Endothelial cell of umbilical vein (primary cell): Measurements from ENCODE around the gene SPRED2. TPM values are rescaled to one million over a fixed set of nuclear protein-coding genes. Genes with fewer than 3 reads are reported as not detected.

ENCODE experiments used
- BruUV-seq: library from RNA; stranded (reverse); fragments of 400-500 nt; replicated peaks from 2 replicates; lab custom pipeline; 2021; lab: Mats Ljungman, UMichigan
- CTCF ChIA-PET: fragments of 300-600, 350-600 bp; sonication (Branson Sonifier 250); formaldehyde crosslinking; loops from one replicate; lab custom pipeline; 2021; ENCODE audit warnings: antibody characterized with exemption, inconsistent platforms; lab: Charles Lee
- POLR2A ChIA-PET: fragments of 300-600, 350-600 bp; sonication (Branson Sonifier 250); formaldehyde crosslinking; loops from one replicate; lab custom pipeline; 2021; ENCODE audit warnings: antibody characterized with exemption, inconsistent platforms; lab: Charles Lee
- DNase-seq: peaks from one replicate; pipeline ENCODE4 v3.0.0-alpha.2; 2011; ENCODE audit warnings: low read depth, low spot score
- FAIRE-seq: peaks from 2 replicates; lab custom pipeline; 2011; peaks lifted over from hg19 to GRCh38; lab: Jason Lieb, UNC
- H2AFZ ChIP-seq: 2 replicates; pipeline ENCODE4 v1.6.0; 2012; ENCODE audit warnings: low read depth, low read length, control low read depth, inconsistent platforms
- H3K27ac ChIP-seq: 2 replicates; pipeline ENCODE4 v1.5.1; 2011; ENCODE audit warnings: low read depth, mild to moderate bottlenecking, control low read depth, low read length, moderate library complexity; ENCODE audit not compliant: insufficient read depth
- H3K27me3 ChIP-seq, 2 experiments: 2 replicates each; pipeline versions ENCODE4 v1.6.0 to v1.6.1; 2011; ENCODE audit warnings: low read length in 2 of 2, mixed read lengths in 1 of 2; ENCODE audit not compliant: control insufficient read depth in 2 of 2, insufficient read depth in 2 of 2
- H3K36me3 ChIP-seq, 2 experiments: 2 replicates in 1 of 2; 3 replicates in 1 of 2; pipeline ENCODE4 v1.5.1; 2011; ENCODE audit warnings: low read length in 2 of 2, mild to moderate bottlenecking in 1 of 2, moderate library complexity in 1 of 2; ENCODE audit not compliant: control insufficient read depth in 2 of 2, insufficient read depth in 2 of 2; ENCODE audit errors: extremely low read depth in 1 of 2
- H3K4me1 ChIP-seq: 3 replicates; pipeline ENCODE4 v1.5.1; 2011; ENCODE audit warnings: mild to moderate bottlenecking, low read length; ENCODE audit not compliant: control insufficient read depth, insufficient read depth; ENCODE audit errors: extremely low read depth
- H3K4me2 ChIP-seq: 2 replicates; pipeline ENCODE4 v1.6.1; 2011; ENCODE audit warnings: low read length, control low read depth, mixed read lengths; ENCODE audit not compliant: insufficient read depth
- H3K4me3 ChIP-seq, 3 experiments: fragments of 200-600 bp in 1 of 3; sonication (generic), shearing (Covaris generic) in 1 of 3; replicated peaks in 1 of 3; 2 replicates each; pipeline ENCODE4 v1.5.1; 2011 to 2016; ENCODE audit warnings: control low read depth in 3 of 3, low read length in 3 of 3, mild to moderate bottlenecking in 2 of 3, inconsistent platforms in 1 of 3, low read depth in 1 of 3, moderate library complexity in 1 of 3; ENCODE audit not compliant: insufficient read depth in 1 of 3
- H3K79me2 ChIP-seq: 2 replicates; pipeline ENCODE4 v1.6.0; 2012; ENCODE audit warnings: low read length, inconsistent platforms; ENCODE audit not compliant: control insufficient read depth, insufficient read depth
- H3K9ac ChIP-seq: replicated peaks from 2 replicates; pipeline ENCODE3; 2011; ENCODE audit warnings: low read length, control low read depth; ENCODE audit not compliant: insufficient read depth; ENCODE audit errors: extremely low read depth
- H3K9me1 ChIP-seq: replicated peaks from 3 replicates; pipeline ENCODE4 v1.6.0; 2011; ENCODE audit warnings: mild to moderate bottlenecking, low read length; ENCODE audit not compliant: control insufficient read depth, insufficient read depth; ENCODE audit errors: extremely low read depth
- H3K9me3 ChIP-seq: replicated peaks from 2 replicates; pipeline ENCODE4 v1.5.1; 2012; ENCODE audit warnings: low read length, inconsistent platforms; ENCODE audit not compliant: control insufficient read depth, insufficient read depth
- H4K20me1 ChIP-seq: replicated peaks from 2 replicates; pipeline ENCODE3; 2011; ENCODE audit warnings: mild to moderate bottlenecking, low read length; ENCODE audit not compliant: control insufficient read depth, insufficient read depth; ENCODE audit errors: extremely low read depth
- CTCF ChIP-seq, 2 donors: IDR thresholded peaks; 1 replicate in 1 of 2; 2 replicates in 1 of 2; pipeline ENCODE4 v1.5.1; 2011; ENCODE audit warnings: low read length in 2 of 2, mild to moderate bottlenecking in 2 of 2, moderate library complexity in 2 of 2, control low read depth in 1 of 2, inconsistent platforms in 1 of 2, low read depth in 1 of 2; ENCODE audit not compliant: insufficient read depth in 1 of 2; ENCODE audit errors: extremely low read depth in 1 of 2
- EZH2 ChIP-seq: IDR thresholded peaks from 2 replicates; pipeline ENCODE4 v1.6.1; 2012; ENCODE audit warnings: borderline replicate concordance, low read depth, mild to moderate bottlenecking, moderate library complexity, low read length, inconsistent platforms; ENCODE audit not compliant: severe bottlenecking
- FOS ChIP-seq: IDR thresholded peaks from 2 replicates; pipeline ENCODE4 v1.6.1; 2011; ENCODE audit warnings: mild to moderate bottlenecking, low read length, moderate library complexity, borderline replicate concordance; ENCODE audit not compliant: insufficient read depth
- GATA2 ChIP-seq: IDR thresholded peaks from 2 replicates; pipeline ENCODE4 v1.7.0; 2011; ENCODE audit warnings: low read depth, mild to moderate bottlenecking, moderate library complexity, mixed read lengths, low read length; ENCODE audit not compliant: insufficient read length, insufficient read depth
- JUN ChIP-seq: IDR thresholded peaks from 2 replicates; pipeline ENCODE4 v1.6.1; 2011; ENCODE audit warnings: borderline replicate concordance, low read depth; ENCODE audit not compliant: insufficient read length, insufficient read depth
- MAX ChIP-seq: IDR thresholded peaks from 2 replicates; pipeline ENCODE4 v1.6.1; 2011; ENCODE audit not compliant: insufficient read depth, insufficient read length
- MYC ChIP-seq: IDR thresholded peaks from one replicate; pipeline ENCODE4 v1.6.1; 2011; ENCODE audit warnings: mild to moderate bottlenecking, low read depth, low read length
- POLR2A ChIP-seq: IDR thresholded peaks from 2 replicates; pipeline ENCODE4 v1.6.1; 2012; ENCODE audit warnings: low read depth, mild to moderate bottlenecking, control low read depth, low read length
- POLR2AphosphoS5 ChIP-seq: IDR thresholded peaks from 2 replicates; pipeline ENCODE4 v1.6.1; 2012; ENCODE audit warnings: low read depth, mild to moderate bottlenecking, control low read depth, low read length, moderate library complexity; ENCODE audit not compliant: insufficient read depth
- dilution Hi-C: fragments of 300-500 bp; cut with MboI; formaldehyde crosslinking; loops from one replicate; pipeline ENCODE4 v1.15.0; 2019; ENCODE audit warnings: low sequenced_read_pairs; ENCODE audit not compliant: extremely low pct_ligation_motif_present
- intact Hi-C: fragments of 100-400 bp; cut with micrococcal nuclease; formaldehyde crosslinking; loops from one replicate; pipeline ENCODE4 v1.10.0; 2022
- polyA plus RNA-seq, 4 experiments: library from polyadenylated mRNA; depleted of rRNA in 3 of 4; stranded (reverse) in 3 of 4; unstranded in 1 of 4; fragments of >200 nt; gene quantifications; 2 replicates each; pipeline versions ENCODE4 v1.2.1 to v1.2.3, GENCODE V29; 2011 to 2012; ENCODE audit warnings: missing spikeins in 1 of 4
- total RNA-seq: library from RNA; stranded (reverse); gene quantifications from 2 replicates; pipeline ENCODE4 v1.2.3, GENCODE V29; 2021

Gene SPRED2
- total and polyA plus RNA-seq, 2 donors (not counting 3 experiments of a cell fraction or from before 2014, with no cell fraction given) = 3.6 to 9.6 TPM

DNA sequence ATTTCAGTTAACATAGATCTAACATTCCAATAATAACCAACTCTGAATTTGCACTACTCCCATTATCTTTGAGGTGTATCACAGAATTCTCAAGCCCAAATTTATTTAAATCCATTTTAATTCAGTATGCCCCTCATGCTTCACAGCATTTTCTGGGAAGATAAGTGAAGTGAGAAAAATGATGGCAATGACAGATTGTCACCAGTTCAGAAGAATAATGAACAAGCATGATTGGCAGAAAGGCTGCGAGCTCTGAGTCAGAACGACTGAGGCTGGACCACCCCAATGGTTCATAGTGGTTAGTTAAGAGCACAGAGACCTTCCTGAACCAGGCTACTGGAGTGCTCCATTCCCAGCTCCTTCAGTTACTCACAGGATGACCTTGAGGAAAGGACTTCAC lies 4.9 kb downstream of the SPRED2 start:
- no peaks in the 10 kb centered on the region for H3K9me1 ChIP-seq
- no peak overlapping the region for H2AFZ ChIP-seq
- H3K27me3 ChIP-seq = peaks cover 38 to 58% of the 10 kb centered on the region in 2 experiments
- H3K9ac ChIP-seq = no peak overlapping the region
- no peak overlapping the region for H3K27ac ChIP-seq
- no peaks in the 10 kb centered on the region for H3K36me3 ChIP-seq
- H3K9me3 ChIP-seq = no peaks in the 10 kb centered on the region
- dilution Hi-C loops (no loop called here), intact Hi-C loops (no loop called here)
- no peak overlapping the region for H3K4me3 ChIP-seq
- BruUV-seq = no TSS peak
- POLR2A ChIA-PET = no interaction called here
- H3K4me2 ChIP-seq = no peak overlapping the region
- peak; percentile 37 for FAIRE-seq
- H3K79me2 ChIP-seq = no peaks in the 10 kb centered on the region
- H3K4me1 ChIP-seq = no peaks in the 10 kb centered on the region
- no peak for DNase-seq
- peaks cover 11% of the 10 kb centered on the region for H4K20me1 ChIP-seq
- TF ChIP-seq JUN = no peak
- no peak for TF ChIP-seq CTCF (IDR thresholded peaks at IDR 0.05; ENCODE audit: extremely low read depth in 1 of 2, insufficient read depth in 1 of 2, low read depth in 1 of 2, low read length in 2 of 2)
- no peak for TF ChIP-seq MYC
- CTCF ChIA-PET = interaction anchor here (5.4 kb wide), 1 partner anchor 162 kb away, joined by 20 read pairs; no protein-coding TSS in a partner anchor

- H2AFZ ChIP-seq = no peak overlapping the region
- no peaks in the 10 kb centered on the region for H3K36me3 ChIP-seq
- H3K9ac ChIP-seq = no peak overlapping the region
- intact Hi-C loops (no loop called here), dilution Hi-C loops (no loop called here)
- TF ChIP-seq GATA2 (no peak), POLR2AphosphoS5 (no peak), JUN (no peak), POLR2A (no peak), FOS (no peak), EZH2 (no peak), MAX (no peak), CTCF (IDR thresholded peaks at IDR 0.05; ENCODE audit: extremely low read depth in 1 of 2, insufficient read depth in 1 of 2, low read depth in 1 of 2, low read length in 2 of 2) (no peak), MYC (no peak)
- H3K27me3 ChIP-seq = peaks cover 44 to 61% of the 10 kb centered on the region in 2 experiments
- no peaks in the 10 kb centered on the region for H3K9me1 ChIP-seq
- H3K4me2 ChIP-seq = no peak overlapping the region
- FAIRE-seq = no peak
- peaks cover 11% of the 10 kb centered on the region for H4K20me1 ChIP-seq
- POLR2A ChIA-PET = no interaction called here
- CTCF ChIA-PET = no interaction called here
- no peak overlapping the region for H3K4me3 ChIP-seq
- DNase-seq = no peak
- H3K9me3 ChIP-seq = no peaks in the 10 kb centered on the region
- no peak overlapping the region for H3K27ac ChIP-seq
- no peaks in the 10 kb centered on the region for H3K79me2 ChIP-seq
- H3K4me1 ChIP-seq = peaks cover 10% of the 10 kb centered on the region
- BruUV-seq = no TSS peak
Observed at GRCh38 chr2:65425276-65425675, 7.1 kb downstream of the SPRED2 start.
